Measurements from ENCODE around the gene ITGA7.
A peak's percentile ranks its signal among the peaks of the same experiment; 100 is the strongest.

Gene ITGA7

GRCh38 chr12:55707841-55708694 is at the start of gene ITGA7:
Gene ITGA7 (minus strand): TSS chr12:55707904. CDS start chr12:55707682, 222 bp downstream.
- DNase-seq, result peak; percentile 84

GRCh38 chr12:55755246-55755645 is 47.5 kb upstream of the ITGA7 start:
- DNase-seq, result no peak

- no peak for DNase-seq
Observed at GRCh38 chr12:55748230-55748993, 40.7 kb upstream of the ITGA7 start.

GRCh38 chr12:55746913-55747231 is 39.2 kb upstream of the ITGA7 start:
- DNase-seq, result no peak

GRCh38 chr12:55746174-55746912 is 38.6 kb upstream of the ITGA7 start:
- no peak for DNase-seq

GRCh38 chr12:55745361-55746173 is 37.9 kb upstream of the ITGA7 start:
- no peak for DNase-seq

- DNase-seq, result no peak
Observed at GRCh38 chr12:55744340-55745030, 36.8 kb upstream of the ITGA7 start.

- peak; percentile 66 for DNase-seq
Observed at GRCh38 chr12:55743406-55744339, 36.0 kb upstream of the ITGA7 start.

- peak; percentile 86 for DNase-seq
Observed at GRCh38 chr12:55742719-55743405, 35.2 kb upstream of the ITGA7 start, which contains the start of gene GDF11. Gene GDF11 (plus strand): TSS chr12:55743122. CDS start chr12:55743317, 195 bp downstream.

- no peak for DNase-seq
Observed at GRCh38 chr12:55741931-55742680, 34.4 kb upstream of the ITGA7 start.

- DNase-seq, result no peak
Observed at GRCh38 chr12:55739025-55739378, 31.3 kb upstream of the ITGA7 start.

- peak; percentile 94 for DNase-seq
Observed at GRCh38 chr12:55738123-55739024, 30.7 kb upstream of the ITGA7 start.

- DNase-seq, result peak; percentile 26
Observed at GRCh38 chr12:55737581-55738122, 29.9 kb upstream of the ITGA7 start.

- DNase-seq, result peak; percentile 84
Observed at GRCh38 chr12:55736780-55737580, 29.3 kb upstream of the ITGA7 start.

GRCh38 chr12:55736076-55736475 is 28.4 kb upstream of the ITGA7 start:
- no peak for DNase-seq

- no peak for DNase-seq
Observed at GRCh38 chr12:55734595-55734994, 26.9 kb upstream of the ITGA7 start.

- no peak for DNase-seq
Observed at GRCh38 chr12:55733858-55734257, 26.2 kb upstream of the ITGA7 start.

Data from NCI-H146 (cell line).